ENCODE data around the gene MDM2. TPM values are rescaled to one million over a fixed set of nuclear protein-coding genes. Genes with fewer than 3 reads are reported as not detected.
A peak's percentile ranks its signal among the peaks of the same experiment; 100 is the strongest.

Gene MDM2
- total RNA-seq, 1 experiment from 2014 or later, result 159 TPM

DNA sequence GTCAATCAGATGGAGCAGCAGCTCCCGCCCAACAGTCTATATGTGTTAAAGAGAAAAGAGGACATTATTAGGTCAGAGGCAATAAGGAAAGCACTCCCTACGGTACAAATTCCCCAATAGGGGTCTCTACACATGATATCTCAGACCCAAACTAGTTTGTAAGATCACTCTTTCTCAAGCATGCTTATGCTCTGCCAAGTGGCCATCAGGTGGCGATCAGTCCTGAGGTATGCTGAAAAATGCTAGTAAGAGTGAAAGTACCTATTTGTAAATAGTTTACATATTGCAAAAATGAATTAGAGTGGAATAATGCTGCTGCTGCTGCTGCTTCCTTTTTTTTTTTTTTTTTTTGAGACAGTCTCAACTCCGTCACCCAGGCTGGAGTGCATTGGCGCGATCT lies 63.9 kb downstream of the MDM2 start:
- H3K9me3 Mint-ChIP-seq, result no peaks in the 10 kb centered on the region
- TF ChIP-seq, protein P1, sequence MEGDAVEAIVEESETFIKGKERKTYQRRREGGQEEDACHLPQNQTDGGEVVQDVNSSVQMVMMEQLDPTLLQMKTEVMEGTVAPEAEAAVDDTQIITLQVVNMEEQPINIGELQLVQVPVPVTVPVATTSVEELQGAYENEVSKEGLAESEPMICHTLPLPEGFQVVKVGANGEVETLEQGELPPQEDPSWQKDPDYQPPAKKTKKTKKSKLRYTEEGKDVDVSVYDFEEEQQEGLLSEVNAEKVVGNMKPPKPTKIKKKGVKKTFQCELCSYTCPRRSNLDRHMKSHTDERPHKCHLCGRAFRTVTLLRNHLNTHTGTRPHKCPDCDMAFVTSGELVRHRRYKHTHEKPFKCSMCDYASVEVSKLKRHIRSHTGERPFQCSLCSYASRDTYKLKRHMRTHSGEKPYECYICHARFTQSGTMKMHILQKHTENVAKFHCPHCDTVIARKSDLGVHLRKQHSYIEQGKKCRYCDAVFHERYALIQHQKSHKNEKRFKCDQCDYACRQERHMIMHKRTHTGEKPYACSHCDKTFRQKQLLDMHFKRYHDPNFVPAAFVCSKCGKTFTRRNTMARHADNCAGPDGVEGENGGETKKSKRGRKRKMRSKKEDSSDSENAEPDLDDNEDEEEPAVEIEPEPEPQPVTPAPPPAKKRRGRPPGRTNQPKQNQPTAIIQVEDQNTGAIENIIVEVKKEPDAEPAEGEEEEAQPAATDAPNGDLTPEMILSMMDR (conservative IDR thresholded peaks at IDR 0.05), result peak; percentile 72
- no peak overlapping the region; a peak in 1 of 7 replicates for H3K27ac Mint-ChIP-seq

More for the DNA sequence above, 63.9 kb downstream of the MDM2 start:
- Histone ChIP-seq H3K23ac (ENCODE audit: insufficient read length, low read depth, low read length) (no peak overlapping the region), H3K4ac (ENCODE audit: low read depth, low read length) (no peak overlapping the region), H4K8ac (replicated peaks; ENCODE audit: insufficient read length, low read depth, low read length) (no peak overlapping the region), H3K27me3 (ENCODE audit: insufficient read depth, low read length) (no peaks in the 10 kb centered on the region), H3K9ac (ENCODE audit: extremely low read depth, insufficient read length, low read length) (no peak overlapping the region), H3K79me2 (ENCODE audit: insufficient read depth, low read length) (no peaks in the 10 kb centered on the region), H3K14ac (ENCODE audit: insufficient read depth, low read length) (no peak overlapping the region), H3K4me2 (ENCODE audit: insufficient read depth, insufficient read length, low read length) (no peak overlapping the region), H2BK20ac (ENCODE audit: low read depth, low read length, poor library complexity, severe bottlenecking) (no peak overlapping the region), H3T11ph (ENCODE audit: low read length) (no peak overlapping the region), H4K91ac (ENCODE audit: insufficient read length, low read depth, low read length) (no peak overlapping the region), H2BK5ac (ENCODE audit: insufficient read length, low read length) (no peak overlapping the region), H3K79me1 (ENCODE audit: insufficient read depth, low read depth, low read length, poor library complexity, severe bottlenecking) (no peaks in the 10 kb centered on the region), H3K4me1 (ENCODE audit: insufficient read depth, low read length) (no peaks in the 10 kb centered on the region; the same call in 1 of the 2 replicates), H3K27ac (ENCODE audit: insufficient read length, low read depth, low read length) (no peak overlapping the region), H2BK15ac (ENCODE audit: low read depth, low read length) (no peak overlapping the region), H4K20me1 (ENCODE audit: control insufficient read depth, insufficient read depth, insufficient read length) (no peaks in the 10 kb centered on the region), H3K18ac (ENCODE audit: insufficient read length, low read depth, low read length) (no peak overlapping the region), H4K5ac (ENCODE audit: insufficient read length, low read depth, low read length) (no peak overlapping the region), H2BK12ac (ENCODE audit: insufficient read length, low read depth, low read length) (no peak overlapping the region), H2AFZ (ENCODE audit: low read length) (no peak overlapping the region), H3K23me2 (ENCODE audit: insufficient read length, low read depth, low read length, poor library complexity, severe bottlenecking) (no peaks in the 10 kb centered on the region), H2BK120ac (ENCODE audit: low read depth, low read length, poor library complexity, severe bottlenecking) (no peak overlapping the region), H2AK5ac (ENCODE audit: insufficient read length, low read length) (no peak overlapping the region), H3K56ac (ENCODE audit: insufficient read length, low read depth, low read length) (no peak overlapping the region), H3K9me3 (ENCODE audit: control insufficient read depth, low read depth, low read length) (no peaks in the 10 kb centered on the region)
- DNase-seq, result no peak
- no peak overlapping the region for H3K4me3 Mint-ChIP-seq
- no peaks in the 10 kb centered on the region for H3K36me3 Mint-ChIP-seq (ENCODE audit: insufficient read depth in 1 of 3, low read depth in 3 of 3)
- no CpG with 5 or more reads among the region's 6 CpGs for WGBS (ENCODE audit: extremely low coverage, insufficient read length, low lambda C conversion rate)
- H3K4me1 Mint-ChIP-seq, result peaks cover 10 to 13% of the 10 kb centered on the region in 2 experiments
- H3K27me3 Mint-ChIP-seq (ENCODE audit: low read depth), result no peaks in the 10 kb centered on the region
